Transverse colon (tissue), 4 donors: ENCODE data around the gene C9orf50.

ENCODE experiments used
- POLR2A ChIP-seq: fragments of 450-650 bp; IDR thresholded peaks from one replicate; pipeline ENCODE4 v1.6.1; 2016; ENCODE audit warnings: antibody characterized with exemption, mild to moderate bottlenecking, moderate library complexity
- POLR2AphosphoS5 ChIP-seq, 3 donors: sonication (generic); formaldehyde crosslinking; IDR thresholded peaks; one replicate each; pipeline ENCODE4 v1.6.1; 2016; ENCODE audit warnings: antibody characterized with exemption in 3 of 3
- TF ChIP-seq, protein P1 (sequence below), 5 experiments: fragments of 200-600 bp in 3 of 5; fragments of 450-650 bp in 2 of 5; sonication (generic) in 3 of 5; IDR thresholded peaks; 1 replicate in 2 of 5; 2 replicates in 3 of 5; pipeline ENCODE4 v1.5.1; 2016 to 2017; ENCODE audit warnings: antibody characterized with exemption in 5 of 5, inconsistent platforms in 3 of 5, mild to moderate bottlenecking in 2 of 5, moderate library complexity in 1 of 5

DNA sequence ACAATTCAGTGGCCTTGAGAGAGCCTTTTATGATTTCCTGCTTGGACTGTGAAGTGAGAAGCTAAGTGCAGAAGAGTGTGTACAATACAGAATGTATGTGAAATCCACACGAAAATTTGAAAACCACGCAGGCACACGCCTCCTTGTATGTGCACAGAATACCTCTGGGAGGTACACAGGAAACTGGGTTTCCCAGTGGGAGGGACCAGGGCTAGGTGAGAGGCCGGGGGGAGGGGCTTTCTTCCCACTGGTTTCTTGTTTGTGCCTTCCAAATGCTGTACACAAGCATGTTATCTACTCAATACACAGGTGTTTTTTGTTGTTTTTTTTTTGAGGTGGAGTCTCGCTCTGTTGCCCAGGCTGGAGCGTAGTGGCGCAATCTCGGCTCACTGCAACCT, 16.1 kb downstream of the C9orf50 start:
- TF ChIP-seq, protein P1, sequence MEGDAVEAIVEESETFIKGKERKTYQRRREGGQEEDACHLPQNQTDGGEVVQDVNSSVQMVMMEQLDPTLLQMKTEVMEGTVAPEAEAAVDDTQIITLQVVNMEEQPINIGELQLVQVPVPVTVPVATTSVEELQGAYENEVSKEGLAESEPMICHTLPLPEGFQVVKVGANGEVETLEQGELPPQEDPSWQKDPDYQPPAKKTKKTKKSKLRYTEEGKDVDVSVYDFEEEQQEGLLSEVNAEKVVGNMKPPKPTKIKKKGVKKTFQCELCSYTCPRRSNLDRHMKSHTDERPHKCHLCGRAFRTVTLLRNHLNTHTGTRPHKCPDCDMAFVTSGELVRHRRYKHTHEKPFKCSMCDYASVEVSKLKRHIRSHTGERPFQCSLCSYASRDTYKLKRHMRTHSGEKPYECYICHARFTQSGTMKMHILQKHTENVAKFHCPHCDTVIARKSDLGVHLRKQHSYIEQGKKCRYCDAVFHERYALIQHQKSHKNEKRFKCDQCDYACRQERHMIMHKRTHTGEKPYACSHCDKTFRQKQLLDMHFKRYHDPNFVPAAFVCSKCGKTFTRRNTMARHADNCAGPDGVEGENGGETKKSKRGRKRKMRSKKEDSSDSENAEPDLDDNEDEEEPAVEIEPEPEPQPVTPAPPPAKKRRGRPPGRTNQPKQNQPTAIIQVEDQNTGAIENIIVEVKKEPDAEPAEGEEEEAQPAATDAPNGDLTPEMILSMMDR (IDR thresholded peaks at IDR 0.05), result no peak
- TF ChIP-seq POLR2A, result no peak
- TF ChIP-seq POLR2AphosphoS5 (IDR thresholded peaks at IDR 0.05), result no peak
